ENCODE data around the gene NRF1. TPM values are rescaled to one million over a fixed set of nuclear protein-coding genes. Genes with fewer than 3 reads are reported as not detected.

Gene NRF1
- total RNA-seq, 2 donors from 2014 or later: 33.7 to 33.9 TPM

DNA sequence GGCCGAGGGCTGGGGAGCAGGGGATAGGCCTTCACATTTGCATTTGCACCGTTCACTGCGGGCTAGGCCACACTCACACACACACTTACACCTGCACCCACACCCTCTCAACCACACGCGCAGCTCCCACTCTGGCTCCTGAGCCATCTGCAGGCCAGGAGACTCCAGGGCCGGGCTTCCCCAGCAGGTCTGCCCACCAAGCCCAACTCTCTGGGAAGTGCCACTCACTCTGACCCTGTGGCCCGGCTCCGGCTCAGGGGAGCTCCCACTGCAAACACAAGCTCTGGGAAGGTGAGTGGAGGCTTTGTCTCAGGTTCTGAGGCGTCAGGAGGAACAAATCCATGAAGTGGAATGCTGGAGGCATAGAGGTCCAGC, 157.9 kb downstream of the NRF1 start:
- no peak overlapping the region for H3K4me3 Mint-ChIP-seq
- H3K4me1 Mint-ChIP-seq: peaks cover 8% of the 10 kb centered on the region
- no peaks in the 10 kb centered on the region for H3K9me3 ChIP-seq (ENCODE audit: control insufficient read depth, low read length, poor library complexity, severe bottlenecking)
- no peak overlapping the region for H3K27ac Mint-ChIP-seq
- no peaks in the 10 kb centered on the region for H3K36me3 Mint-ChIP-seq (ENCODE audit: low read depth)
- ATAC-seq (no peak), DNase-seq (no peak)
- no peaks in the 10 kb centered on the region for H3K27me3 Mint-ChIP-seq

DNA sequence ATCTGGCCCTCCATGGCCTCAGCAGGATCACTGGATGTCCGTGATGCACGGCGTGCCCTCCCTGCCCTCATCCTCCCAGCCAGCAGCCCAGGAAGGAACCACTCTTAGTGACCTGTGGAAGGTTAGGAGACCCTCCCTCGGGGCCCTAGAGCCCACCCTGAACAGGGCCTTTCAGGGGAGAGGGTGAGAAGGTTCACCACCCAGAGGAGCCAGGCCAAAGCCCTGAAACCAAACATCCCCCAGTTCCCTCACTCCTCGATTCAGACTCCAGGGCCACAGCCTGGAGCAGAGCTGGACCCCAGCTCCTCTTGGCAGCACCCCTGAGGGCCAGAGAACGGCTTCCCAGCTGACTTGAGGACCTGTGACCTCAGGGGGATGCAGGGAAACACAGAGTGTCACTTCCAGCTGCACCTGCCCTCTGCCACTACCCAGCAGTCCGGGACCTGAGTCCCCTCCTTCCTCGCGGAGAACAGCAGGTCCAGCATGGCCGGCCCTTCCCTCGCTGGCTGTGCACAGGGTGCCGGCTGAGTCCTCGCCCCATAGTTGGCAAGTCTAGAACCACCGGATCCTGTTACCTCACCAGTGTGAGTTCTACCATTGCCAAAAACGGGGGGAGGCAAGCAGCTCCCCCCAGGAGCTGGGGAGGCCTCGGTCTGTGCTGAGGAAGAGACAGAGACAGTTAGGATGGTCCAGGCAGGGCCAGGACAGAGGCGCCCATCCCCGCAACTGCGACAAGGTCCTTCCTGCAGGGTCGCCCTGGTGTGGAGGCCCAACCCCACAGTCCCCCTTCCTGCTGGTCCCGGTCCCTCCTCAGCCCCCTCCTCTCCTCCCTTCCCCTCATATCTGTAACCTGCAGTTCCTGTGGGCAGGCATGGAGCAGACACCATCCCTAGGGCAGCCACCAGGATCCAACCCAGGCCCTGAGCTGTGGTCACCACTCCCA, 158.6 kb downstream of the NRF1 start:
- Mint-ChIP-seq H3K27me3 (no peaks in the 10 kb centered on the region), H3K4me3 (no peak overlapping the region), H3K27ac (no peak overlapping the region), H3K36me3 (ENCODE audit: low read depth) (no peaks in the 10 kb centered on the region), H3K4me1 (peaks cover 8% of the 10 kb centered on the region)
- no peaks in the 10 kb centered on the region for H3K9me3 ChIP-seq (ENCODE audit: control insufficient read depth, low read length, poor library complexity, severe bottlenecking)
- ATAC-seq: no peak
- no peak for DNase-seq

DNA sequence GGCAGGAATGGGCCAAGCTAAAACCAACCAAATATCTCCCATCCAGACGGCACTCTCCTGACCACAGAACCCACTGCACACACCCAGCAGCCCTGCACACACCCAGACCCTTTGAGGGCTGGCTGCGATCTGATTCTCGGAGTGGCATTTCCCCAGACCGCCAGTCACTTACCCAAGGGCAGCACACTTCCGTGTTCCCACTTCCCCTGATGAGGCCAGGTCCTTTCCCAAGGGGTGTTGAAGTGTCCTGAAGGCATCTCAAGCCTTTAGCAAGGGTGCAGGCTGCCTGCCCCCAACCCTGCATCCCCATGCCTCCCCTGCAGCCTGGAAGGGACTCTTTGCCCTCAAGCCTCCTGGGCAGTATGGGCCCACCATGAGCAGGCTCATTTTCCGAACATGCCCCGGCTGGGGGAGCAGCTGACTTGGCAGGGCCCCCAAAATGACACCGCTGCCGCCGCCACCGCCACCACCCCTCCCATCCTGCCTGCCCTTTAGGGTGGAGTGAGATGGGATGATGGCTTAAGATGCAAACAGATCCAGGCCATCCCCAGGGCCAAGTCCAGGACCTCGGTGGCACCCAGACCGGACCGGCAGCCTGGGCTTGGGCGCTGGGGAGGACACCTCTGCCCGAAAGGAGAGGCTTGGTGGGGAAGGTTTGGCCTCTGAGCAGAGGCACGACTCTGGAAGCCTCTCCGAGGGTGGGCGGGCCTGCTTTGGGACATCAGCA, 159.8 kb downstream of the NRF1 start:
- H3K4me3 Mint-ChIP-seq: no peak overlapping the region
- ATAC-seq: no peak
- no peak for DNase-seq
- no peaks in the 10 kb centered on the region for H3K27me3 Mint-ChIP-seq
- no peaks in the 10 kb centered on the region for H3K9me3 ChIP-seq (ENCODE audit: control insufficient read depth, low read length, poor library complexity, severe bottlenecking)
- no peak overlapping the region for H3K27ac Mint-ChIP-seq
- H3K36me3 Mint-ChIP-seq (ENCODE audit: low read depth): no peaks in the 10 kb centered on the region
- H3K4me1 Mint-ChIP-seq: peaks cover 8% of the 10 kb centered on the region

DNA sequence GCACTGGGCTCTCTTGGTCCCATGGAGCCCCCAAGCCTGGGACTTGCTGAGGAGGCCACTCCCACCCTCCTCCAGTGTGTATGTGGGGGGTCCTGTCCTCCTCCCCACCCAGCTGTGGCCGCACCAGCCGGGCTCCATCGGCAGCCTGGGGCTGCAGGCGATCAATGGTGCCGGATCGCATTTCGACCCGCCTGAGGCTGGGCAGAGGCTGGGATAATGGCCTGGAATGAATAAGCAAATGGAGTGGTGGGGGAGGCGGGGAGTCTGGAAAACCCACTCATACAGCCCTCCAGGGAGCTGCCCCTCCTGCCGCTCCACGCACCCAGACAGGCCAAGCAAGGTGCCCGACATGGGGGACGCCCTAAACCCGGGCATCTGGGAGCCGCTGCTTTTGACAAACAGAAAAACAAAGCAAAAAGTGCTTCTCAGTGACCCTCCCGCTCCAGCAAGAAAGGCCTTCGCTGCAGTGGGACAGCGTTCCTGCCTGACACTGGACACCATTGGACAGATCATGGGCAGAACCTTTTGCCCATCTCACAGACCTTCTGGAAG, 160.5 kb downstream of the NRF1 start:
- Mint-ChIP-seq H3K4me3 (no peak overlapping the region), H3K27me3 (no peaks in the 10 kb centered on the region), H3K4me1 (peaks cover 8% of the 10 kb centered on the region), H3K27ac (no peak overlapping the region), H3K36me3 (ENCODE audit: low read depth) (no peaks in the 10 kb centered on the region)
- DNase-seq: no peak
- no peak for ATAC-seq
- no peaks in the 10 kb centered on the region for H3K9me3 ChIP-seq (ENCODE audit: control insufficient read depth, low read length, poor library complexity, severe bottlenecking)

DNA sequence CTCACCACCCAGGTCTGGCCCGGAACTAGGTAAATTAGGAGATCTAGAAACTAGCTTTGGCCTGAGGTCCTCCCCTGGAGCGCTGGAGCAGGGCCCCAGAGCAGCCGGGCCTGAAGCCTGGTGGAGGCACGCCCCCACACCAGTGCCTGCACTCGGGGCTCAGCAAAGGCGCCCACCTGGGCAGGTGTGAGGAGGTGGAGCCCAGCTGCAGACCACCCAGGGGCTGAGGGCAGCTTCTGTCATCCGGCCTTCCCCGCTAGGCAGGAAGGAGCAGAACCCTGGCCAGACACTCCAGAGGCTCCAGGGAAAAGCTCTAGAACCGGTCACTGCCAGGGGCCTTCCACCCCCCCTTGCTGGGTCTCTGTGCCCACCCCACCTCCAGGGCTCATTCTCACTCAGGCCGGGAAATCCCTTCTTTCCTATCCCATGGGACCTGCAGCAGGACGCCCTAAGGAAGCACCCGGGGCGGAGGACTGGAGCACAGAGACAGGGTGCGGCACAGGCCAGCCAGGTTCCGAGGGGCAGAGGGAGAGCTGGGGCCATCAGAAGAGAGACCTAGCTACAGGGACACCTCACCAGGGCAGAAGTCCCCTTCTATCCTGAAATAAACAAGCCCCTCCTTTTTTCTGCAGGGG, 161.2 kb downstream of the NRF1 start:
- Mint-ChIP-seq H3K4me3 (no peak overlapping the region), H3K36me3 (ENCODE audit: low read depth) (no peaks in the 10 kb centered on the region), H3K27ac (no peak overlapping the region), H3K27me3 (peaks cover 7% of the 10 kb centered on the region), H3K4me1 (peaks cover 8% of the 10 kb centered on the region)
- ATAC-seq (no peak), DNase-seq (no peak)
- no peaks in the 10 kb centered on the region for H3K9me3 ChIP-seq (ENCODE audit: control insufficient read depth, low read length, poor library complexity, severe bottlenecking)

DNA sequence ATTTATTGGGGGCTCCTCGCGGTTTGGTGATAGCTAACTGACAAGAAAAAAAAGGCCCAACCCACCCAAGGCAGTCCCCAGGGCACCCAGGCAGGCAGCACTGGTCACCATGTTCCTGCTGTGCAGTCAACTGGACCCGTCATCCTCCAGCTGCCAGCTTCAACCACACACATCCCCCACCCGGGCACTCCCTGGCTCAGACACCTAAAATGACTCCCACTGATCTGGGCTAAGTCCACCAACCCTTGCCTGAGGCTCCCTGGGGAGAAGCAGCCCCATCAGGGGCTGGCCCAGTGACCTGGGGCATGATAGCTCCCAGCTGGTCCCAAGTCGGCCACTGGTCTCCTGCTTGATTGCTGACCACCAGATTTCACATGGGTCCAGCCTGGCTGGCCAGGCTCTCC, 161.8 kb downstream of the NRF1 start:
- H3K9me3 ChIP-seq (ENCODE audit: control insufficient read depth, low read length, poor library complexity, severe bottlenecking): no peaks in the 10 kb centered on the region
- Mint-ChIP-seq H3K36me3 (ENCODE audit: low read depth) (no peaks in the 10 kb centered on the region), H3K27ac (peak overlapping the region; percentile 27), H3K27me3 (peaks cover 13% of the 10 kb centered on the region), H3K4me3 (no peak overlapping the region), H3K4me1 (peaks cover 6% of the 10 kb centered on the region)
- no peak for DNase-seq
- ATAC-seq: no peak

DNA sequence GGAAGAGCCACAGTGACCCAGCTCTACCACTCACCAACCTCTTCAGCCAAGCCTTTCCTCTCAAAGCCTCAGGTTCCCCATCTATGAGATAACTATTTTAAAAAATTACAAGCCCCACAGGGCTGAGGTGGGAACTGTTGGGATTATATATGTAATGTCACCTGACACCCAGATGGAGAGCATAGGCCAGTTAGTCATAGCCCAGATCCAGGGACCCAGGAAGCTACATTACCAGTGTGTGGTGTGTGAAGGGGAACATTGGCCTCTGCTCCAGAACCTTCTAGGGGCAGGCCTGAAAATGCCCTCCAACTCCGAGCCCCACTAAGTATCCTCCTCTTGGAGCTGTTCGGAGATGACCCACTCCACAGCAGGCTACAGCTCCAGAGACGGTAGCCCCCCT, 162.4 kb downstream of the NRF1 start:
- DNase-seq (no peak), ATAC-seq (no peak)
- Mint-ChIP-seq H3K4me1 (peaks cover 8% of the 10 kb centered on the region), H3K36me3 (ENCODE audit: low read depth) (no peaks in the 10 kb centered on the region), H3K27me3 (peaks cover 16% of the 10 kb centered on the region), H3K4me3 (no peak overlapping the region), H3K27ac (peak overlapping the region; percentile 27)
- H3K9me3 ChIP-seq (ENCODE audit: control insufficient read depth, low read length, poor library complexity, severe bottlenecking): no peaks in the 10 kb centered on the region

DNA sequence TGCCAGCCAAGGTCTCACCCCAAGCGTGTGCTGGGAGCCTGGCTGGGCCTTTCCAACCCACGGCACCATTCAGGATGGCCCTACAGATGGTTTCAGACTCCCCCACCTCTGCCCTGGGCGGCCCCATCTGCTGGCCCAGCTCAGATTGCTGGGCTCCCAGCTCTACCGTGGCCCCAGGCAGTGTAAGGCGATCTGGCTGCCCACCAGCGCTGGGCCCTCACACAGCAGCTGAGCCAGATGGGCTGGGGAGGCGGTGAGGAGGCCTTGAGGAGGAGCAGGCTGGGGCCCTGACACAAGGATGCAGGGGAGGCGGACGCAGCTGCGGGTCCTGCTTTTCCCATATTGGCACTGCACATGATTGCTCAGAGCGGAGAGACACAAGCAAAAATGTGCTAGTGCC, 162.8 kb downstream of the NRF1 start:
- ATAC-seq (no peak), DNase-seq (no peak)
- Mint-ChIP-seq H3K27ac (peak overlapping the region; percentile 27), H3K27me3 (peaks cover 16% of the 10 kb centered on the region), H3K4me1 (peaks cover 8% of the 10 kb centered on the region), H3K36me3 (ENCODE audit: low read depth) (no peaks in the 10 kb centered on the region), H3K4me3 (no peak overlapping the region)
- H3K9me3 ChIP-seq (ENCODE audit: control insufficient read depth, low read length, poor library complexity, severe bottlenecking): no peaks in the 10 kb centered on the region

DNA sequence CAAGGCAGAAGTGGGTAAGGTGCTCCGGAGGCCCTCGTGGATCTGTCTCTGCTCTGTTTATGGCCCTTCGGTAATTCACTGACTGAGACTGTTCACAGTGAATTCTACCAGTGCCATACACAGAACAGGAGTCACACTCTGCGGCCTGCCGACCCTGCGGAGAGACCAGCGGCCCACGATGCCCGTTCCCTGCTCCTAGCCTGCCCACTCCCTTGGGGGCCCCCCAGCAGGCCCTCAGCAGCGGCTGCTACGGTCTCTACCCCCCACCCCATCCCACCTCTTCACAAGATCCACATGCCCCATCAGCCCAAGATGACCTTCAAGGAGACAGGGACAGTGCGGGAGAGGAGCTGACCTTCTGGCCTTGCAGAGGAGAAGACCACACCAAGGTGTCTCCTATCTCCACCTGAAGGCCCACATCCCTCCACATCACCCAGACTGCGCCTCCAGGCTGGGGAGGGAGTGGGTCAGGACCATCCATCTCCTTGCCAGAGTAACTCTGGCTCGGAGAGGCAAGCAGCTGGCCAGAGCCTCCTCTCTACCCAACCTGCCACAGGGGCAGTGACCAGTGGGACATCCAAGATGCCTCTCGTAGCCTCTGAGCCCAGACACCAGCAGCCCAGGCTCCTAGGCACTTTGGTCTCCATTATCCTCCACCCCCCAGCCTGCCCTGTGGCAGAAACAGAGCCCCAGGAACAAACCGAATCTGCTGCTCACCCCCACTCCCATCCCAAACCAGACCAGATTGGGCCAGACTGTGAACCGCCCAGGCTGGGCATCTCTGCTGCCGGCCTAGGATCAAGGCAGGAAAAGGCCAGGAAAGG, 163.6 kb downstream of the NRF1 start:
- H3K4me3 Mint-ChIP-seq: no peak overlapping the region
- ATAC-seq (no peak), DNase-seq (no peak)
- peaks cover 8% of the 10 kb centered on the region for H3K4me1 Mint-ChIP-seq
- no peak overlapping the region for H3K27ac Mint-ChIP-seq
- no peaks in the 10 kb centered on the region for H3K9me3 ChIP-seq (ENCODE audit: control insufficient read depth, low read length, poor library complexity, severe bottlenecking)
- H3K36me3 Mint-ChIP-seq (ENCODE audit: low read depth): no peaks in the 10 kb centered on the region
- peaks cover 16% of the 10 kb centered on the region for H3K27me3 Mint-ChIP-seq

DNA sequence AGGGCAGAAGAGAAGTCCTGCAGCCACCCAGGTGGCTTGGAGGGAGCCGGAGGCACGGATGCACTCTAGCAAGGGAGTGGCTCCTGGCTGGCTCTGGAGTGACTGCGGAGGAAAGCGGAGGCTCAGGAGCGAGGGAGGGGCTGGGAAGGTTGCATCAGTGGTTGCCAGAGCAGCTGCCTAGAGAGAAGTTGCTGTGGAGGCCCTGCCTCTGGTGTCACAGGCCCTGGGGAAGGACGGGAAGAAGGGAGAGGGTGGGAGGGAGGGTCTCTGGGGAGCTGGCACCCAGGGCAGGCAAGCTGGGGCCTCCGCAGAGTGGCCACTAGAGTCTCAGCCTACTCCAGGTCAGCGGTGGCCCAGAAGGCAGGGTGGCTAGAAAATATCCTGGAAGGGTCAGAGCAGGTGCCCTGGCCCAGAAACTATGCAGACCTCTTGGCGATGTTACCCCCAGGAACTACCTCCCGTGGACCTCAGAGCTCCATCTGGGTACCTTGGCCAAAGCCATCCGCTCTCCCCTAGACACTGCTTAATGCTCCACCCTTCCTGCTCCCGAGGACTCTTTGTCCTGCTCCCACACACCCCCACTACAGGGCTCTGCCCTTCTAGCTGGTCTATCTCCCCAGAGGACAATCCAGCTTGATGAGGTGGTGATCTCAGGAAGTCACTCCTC, 164.3 kb downstream of the NRF1 start:
- Mint-ChIP-seq H3K27me3 (peaks cover 16% of the 10 kb centered on the region), H3K36me3 (ENCODE audit: low read depth) (no peaks in the 10 kb centered on the region), H3K27ac (no peak overlapping the region), H3K4me3 (no peak overlapping the region), H3K4me1 (peaks cover 8% of the 10 kb centered on the region)
- no peak for ATAC-seq
- no peak for DNase-seq
- H3K9me3 ChIP-seq (ENCODE audit: control insufficient read depth, low read length, poor library complexity, severe bottlenecking): no peaks in the 10 kb centered on the region

DNA sequence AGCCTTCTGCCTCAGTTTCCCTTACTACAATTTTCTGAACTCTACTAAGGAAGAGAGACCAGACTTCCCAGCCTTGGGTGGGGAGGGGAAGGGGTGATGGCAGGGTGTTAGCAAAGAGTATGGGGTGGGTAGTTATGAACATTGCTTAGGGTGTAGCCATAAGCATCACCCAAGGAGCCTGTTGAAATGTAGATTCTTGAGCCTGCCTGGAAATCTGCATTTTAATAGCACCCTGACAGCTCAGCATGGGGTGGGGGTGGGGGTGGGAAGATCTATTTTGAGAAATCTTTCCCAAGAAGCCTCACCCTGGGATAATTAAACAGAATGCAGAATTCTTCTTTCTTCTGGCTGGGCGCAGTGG, 164.8 kb downstream of the NRF1 start:
- Mint-ChIP-seq H3K4me3 (no peak overlapping the region), H3K27ac (no peak overlapping the region), H3K27me3 (peaks cover 21% of the 10 kb centered on the region), H3K36me3 (ENCODE audit: low read depth) (no peaks in the 10 kb centered on the region), H3K4me1 (peaks cover 11% of the 10 kb centered on the region)
- DNase-seq (no peak), ATAC-seq (no peak)
- no peaks in the 10 kb centered on the region for H3K9me3 ChIP-seq (ENCODE audit: control insufficient read depth, low read length, poor library complexity, severe bottlenecking)

DNA sequence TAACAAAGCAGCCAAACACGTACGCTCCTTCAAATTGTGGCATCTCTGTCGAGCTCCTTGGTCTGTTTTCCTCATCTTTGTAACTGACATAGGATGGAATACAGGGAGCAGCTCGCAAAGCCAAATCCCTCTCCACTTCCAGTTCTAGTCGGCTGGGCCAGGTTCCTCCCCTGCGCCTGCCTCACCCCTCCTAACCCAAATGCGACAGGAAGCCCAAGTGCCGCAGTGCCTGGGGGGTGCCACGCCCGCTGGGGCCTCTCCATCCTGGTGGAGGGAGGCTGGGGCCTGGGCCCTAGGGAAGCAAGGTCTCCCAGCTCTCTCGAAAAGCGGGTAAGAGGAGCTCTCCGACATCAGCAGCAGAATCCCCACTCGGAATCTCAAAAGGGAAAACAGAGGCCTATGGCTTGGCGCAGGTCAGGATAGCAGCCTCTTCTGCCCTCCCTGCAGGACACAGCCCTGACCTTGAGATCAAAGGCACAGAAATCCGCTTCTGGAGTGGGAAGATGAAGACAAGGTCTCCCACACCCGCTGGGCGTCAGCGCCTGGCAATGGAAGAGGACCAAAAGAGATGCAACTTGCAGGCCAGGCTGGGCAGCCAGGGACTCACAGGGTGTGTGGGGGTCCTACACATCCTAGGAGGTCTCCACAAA, 165.8 kb downstream of the NRF1 start:
- no peak for DNase-seq
- Mint-ChIP-seq H3K4me1 (peaks cover 15% of the 10 kb centered on the region), H3K36me3 (ENCODE audit: low read depth) (peaks cover under 1% of the 10 kb centered on the region), H3K27me3 (peaks cover 29% of the 10 kb centered on the region), H3K27ac (no peak overlapping the region), H3K4me3 (no peak overlapping the region)
- no peak for ATAC-seq
- H3K9me3 ChIP-seq (ENCODE audit: control insufficient read depth, low read length, poor library complexity, severe bottlenecking): no peaks in the 10 kb centered on the region
